ENCODE measurements around the gene RANBP9. TPM values are rescaled to one million over a fixed set of nuclear protein-coding genes. Genes with fewer than 3 reads are reported as not detected.

The RANBP9 gene
- total and polyA plus RNA-seq, 9 of the 15 experiments (the other 6 are each of a cell fraction or from before 2014, with no cell fraction given), result 27.5 to 130 (median 61.5) TPM

DNA sequence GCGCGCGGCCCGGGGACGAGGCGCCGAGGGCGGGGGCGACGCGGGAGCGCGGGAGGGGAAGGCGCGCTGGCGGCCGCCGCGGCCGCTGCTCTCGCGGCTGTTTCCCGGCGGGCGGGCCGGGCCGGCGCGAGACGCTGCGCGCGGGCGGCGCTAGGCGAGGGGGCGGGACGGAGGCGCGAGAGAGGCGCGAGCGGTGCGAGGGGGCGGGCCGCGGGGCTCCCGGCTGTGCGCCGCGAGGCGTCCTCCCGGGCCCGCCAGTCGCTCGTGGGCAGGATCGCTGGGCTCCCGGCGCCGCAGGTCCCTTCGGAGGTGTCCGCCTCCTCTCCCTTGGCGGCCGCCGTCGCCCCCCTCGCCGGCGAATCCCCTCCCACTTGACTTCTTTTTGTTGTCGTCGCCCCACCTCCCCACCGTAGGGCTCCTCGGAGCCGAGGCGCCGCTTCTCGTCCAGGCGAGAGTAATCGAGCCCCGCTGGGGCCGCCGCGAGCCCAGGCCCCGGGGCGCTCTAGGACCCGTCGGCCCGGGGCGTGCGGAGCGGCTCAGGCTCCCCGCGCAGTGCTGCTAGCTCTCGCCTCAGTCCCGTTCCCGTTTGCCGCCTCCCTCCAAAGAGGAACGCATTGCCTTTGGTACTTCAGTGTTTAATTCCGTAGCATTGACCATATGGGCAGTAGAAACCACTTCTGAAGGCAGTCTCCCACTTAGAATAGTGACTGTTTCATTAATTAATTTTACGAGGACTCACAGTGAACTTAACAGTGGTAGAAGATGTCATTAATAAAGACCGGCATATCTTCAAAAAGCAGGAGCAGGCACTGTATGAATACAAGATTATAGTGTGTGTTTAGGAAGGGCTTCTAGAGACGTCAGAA, at the start of gene RANBP9 (continued):
- TF ChIP-seq DDX20 (tag; IDR thresholded peaks at IDR 0.05; ENCODE audit: low read depth), result no peak
- no peak for TF ChIP-seq KAT2B (IDR thresholded peaks at IDR 0.05; ENCODE audit: low read depth, low read length)
- TF ChIP-seq, protein P1, sequence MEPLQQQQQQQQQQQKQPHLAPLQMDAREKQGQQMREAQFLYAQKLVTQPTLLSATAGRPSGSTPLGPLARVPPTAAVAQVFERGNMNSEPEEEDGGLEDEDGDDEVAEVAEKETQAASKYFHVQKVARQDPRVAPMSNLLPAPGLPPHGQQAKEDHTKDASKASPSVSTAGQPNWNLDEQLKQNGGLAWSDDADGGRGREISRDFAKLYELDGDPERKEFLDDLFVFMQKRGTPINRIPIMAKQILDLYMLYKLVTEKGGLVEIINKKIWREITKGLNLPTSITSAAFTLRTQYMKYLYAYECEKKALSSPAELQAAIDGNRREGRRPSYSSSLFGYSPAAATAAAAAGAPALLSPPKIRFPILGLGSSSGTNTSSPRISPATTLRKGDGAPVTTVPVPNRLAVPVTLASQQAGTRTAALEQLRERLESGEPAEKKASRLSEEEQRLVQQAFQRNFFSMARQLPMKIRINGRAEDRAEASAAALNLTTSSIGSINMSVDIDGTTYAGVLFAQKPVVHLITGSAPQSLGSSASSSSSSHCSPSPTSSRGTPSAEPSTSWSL (CRISPR knock-in tag; IDR thresholded peaks at IDR 0.05; ENCODE audit: borderline replicate concordance), result no peak
- peak; percentile 79 for TF ChIP-seq ZNF175 (CRISPR knock-in tag; IDR thresholded peaks at IDR 0.05; ENCODE audit: low read depth)
- TF ChIP-seq MYBL2 (IDR thresholded peaks at IDR 0.05; ENCODE audit: low read depth), result no peak
- TF ChIP-seq MYBL2 (CRISPR knock-in tag; IDR thresholded peaks at IDR 0.05; ENCODE audit: borderline replicate concordance), result no peak
- no peak for TF ChIP-seq HDAC3 (IDR thresholded peaks at IDR 0.05; ENCODE audit: borderline replicate concordance, partially characterized antibody)
- peak; percentile 82 for TF ChIP-seq POLR2A (conservative IDR thresholded peaks at IDR 0.05)
- TF ChIP-seq NEUROD1 (IDR thresholded peaks at IDR 0.05; ENCODE audit: borderline replicate concordance, low read depth, low read length, partially characterized antibody), result peak; percentile 77
- TF ChIP-seq HCFC1 (IDR thresholded peaks at IDR 0.05; ENCODE audit: low read depth, low read length), result peak; percentile 71
- peak; percentile 87 for TF ChIP-seq SP1 (CRISPR knock-in tag; IDR thresholded peaks at IDR 0.05)
- no peak for TF ChIP-seq DMBX1 (CRISPR knock-in tag; IDR thresholded peaks at IDR 0.05; ENCODE audit: borderline replicate concordance)
- TF ChIP-seq, protein P2, sequence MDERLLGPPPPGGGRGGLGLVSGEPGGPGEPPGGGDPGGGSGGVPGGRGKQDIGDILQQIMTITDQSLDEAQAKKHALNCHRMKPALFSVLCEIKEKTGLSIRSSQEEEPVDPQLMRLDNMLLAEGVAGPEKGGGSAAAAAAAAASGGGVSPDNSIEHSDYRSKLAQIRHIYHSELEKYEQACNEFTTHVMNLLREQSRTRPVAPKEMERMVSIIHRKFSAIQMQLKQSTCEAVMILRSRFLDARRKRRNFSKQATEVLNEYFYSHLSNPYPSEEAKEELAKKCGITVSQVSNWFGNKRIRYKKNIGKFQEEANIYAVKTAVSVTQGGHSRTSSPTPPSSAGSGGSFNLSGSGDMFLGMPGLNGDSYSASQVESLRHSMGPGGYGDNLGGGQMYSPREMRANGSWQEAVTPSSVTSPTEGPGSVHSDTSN (CRISPR knock-in tag; IDR thresholded peaks at IDR 0.05; ENCODE audit: low read depth), result no peak
- TF ChIP-seq, protein P2 (tag; conservative IDR thresholded peaks at IDR 0.05; ENCODE audit: low read depth), result no peak
- TF ChIP-seq ZNF311 (CRISPR knock-in tag; IDR thresholded peaks at IDR 0.05), result no peak
- TF ChIP-seq RAD21 (CRISPR knock-in tag; conservative IDR thresholded peaks at IDR 0.05 in 1 of 2, IDR thresholded peaks at IDR 0.05 in 1 of 2), result peak; percentile 26 to 31; a peak in 3 of 4 replicates
- TF ChIP-seq, protein P3, sequence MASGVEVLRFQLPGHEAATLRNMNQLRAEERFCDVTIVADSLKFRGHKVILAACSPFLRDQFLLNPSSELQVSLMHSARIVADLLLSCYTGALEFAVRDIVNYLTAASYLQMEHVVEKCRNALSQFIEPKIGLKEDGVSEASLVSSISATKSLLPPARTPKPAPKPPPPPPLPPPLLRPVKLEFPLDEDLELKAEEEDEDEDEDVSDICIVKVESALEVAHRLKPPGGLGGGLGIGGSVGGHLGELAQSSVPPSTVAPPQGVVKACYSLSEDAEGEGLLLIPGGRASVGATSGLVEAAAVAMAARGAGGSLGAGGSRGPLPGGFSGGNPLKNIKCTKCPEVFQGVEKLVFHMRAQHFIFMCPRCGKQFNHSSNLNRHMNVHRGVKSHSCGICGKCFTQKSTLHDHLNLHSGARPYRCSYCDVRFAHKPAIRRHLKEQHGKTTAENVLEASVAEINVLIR (CRISPR knock-in tag; IDR thresholded peaks at IDR 0.05), result no peak
- no peak for TF ChIP-seq PPARD (CRISPR knock-in tag; IDR thresholded peaks at IDR 0.05)
- no peak for TF ChIP-seq ZNF121 (CRISPR knock-in tag; conservative IDR thresholded peaks at IDR 0.05)
- no peak for TF ChIP-seq BCL6 (CRISPR knock-in tag; IDR thresholded peaks at IDR 0.05)
- TF ChIP-seq HEY1 (CRISPR knock-in tag; IDR thresholded peaks at IDR 0.05; ENCODE audit: borderline replicate concordance), result no peak
- no peak for TF ChIP-seq ZNF23 (CRISPR knock-in tag; IDR thresholded peaks at IDR 0.05)
- 0 out of 2 replicates have a peak, but pooled peaks have one; percentile 50 for TF ChIP-seq NR2C2 (CRISPR knock-in tag; IDR thresholded peaks at IDR 0.05)
- TF ChIP-seq NR2C2 (tag; IDR thresholded peaks at IDR 0.05), result peak; percentile 57; the same call in 1 of the 2 replicates

All from K562 (cell line).